DND-41 (cell line): ENCODE measurements around the gene TEX38.
"Not testable (repeated sequence)": the region's sequence is repeated elsewhere in the genome, so short reads cannot be mapped to it uniquely, and the experiment has no call there.

Experiments used
- ATAC-seq: fragments of 200-7000 bp; cut with Tn5 transposase; 3 replicates; pipeline ENCODE4 v1.9.1; 2021; ENCODE audit warnings: low read depth; ENCODE audit not compliant: insufficient read depth
- DNase-seq: peaks from one replicate; pipeline ENCODE4 v3.0.0-alpha.2; 2020
- H2AFZ ChIP-seq: 2 replicates; pipeline ENCODE4 v1.6.0; 2012; ENCODE audit warnings: low read depth, low read length
- H3K27ac ChIP-seq: 2 replicates; pipeline ENCODE4 v1.5.1; 2012; ENCODE audit warnings: low read length, inconsistent platforms
- H3K27me3 ChIP-seq: fragments of 200-600 bp; sonication (generic); 2 replicates; pipeline ENCODE4 v1.6.0; 2012; ENCODE audit warnings: low read length, mild to moderate bottlenecking, inconsistent platforms; ENCODE audit not compliant: insufficient read depth, poor library complexity
- H3K36me3 ChIP-seq: 2 replicates; pipeline ENCODE4 v1.5.1; 2012; ENCODE audit warnings: low read length, inconsistent platforms; ENCODE audit not compliant: insufficient read depth
- H3K4me1 ChIP-seq: 2 replicates; pipeline ENCODE4 v1.5.1; 2012; ENCODE audit warnings: mild to moderate bottlenecking, low read length; ENCODE audit not compliant: insufficient read depth
- H3K4me2 ChIP-seq: 2 replicates; pipeline ENCODE4 v1.6.0; 2012; ENCODE audit warnings: mild to moderate bottlenecking, moderate library complexity, low read length, inconsistent platforms; ENCODE audit not compliant: insufficient read depth
- H3K4me3 ChIP-seq, 2 experiments: fragments of 200-600 bp in 1 of 2; shearing (Covaris generic) in 1 of 2; 2 replicates each; pipeline ENCODE4 v1.5.1; 2012 to 2016; ENCODE audit warnings: inconsistent platforms in 2 of 2, low read length in 2 of 2, mild to moderate bottlenecking in 2 of 2, low read depth in 1 of 2, moderate library complexity in 1 of 2
- H3K79me2 ChIP-seq: 2 replicates; pipeline ENCODE4 v1.6.0; 2012; ENCODE audit warnings: low read length, inconsistent platforms; ENCODE audit not compliant: insufficient read depth
- H3K9ac ChIP-seq: 2 replicates; pipeline ENCODE4 v1.6.0; 2012; ENCODE audit warnings: low read depth, mild to moderate bottlenecking, inconsistent platforms, low read length, moderate library complexity
- H3K9me3 ChIP-seq: 2 replicates; pipeline ENCODE4 v1.5.1; 2012; ENCODE audit warnings: low read length, moderate library complexity, mild to moderate bottlenecking, inconsistent platforms; ENCODE audit not compliant: insufficient read depth, severe bottlenecking
- H4K20me1 ChIP-seq: 2 replicates; pipeline ENCODE4 v1.6.0; 2012; ENCODE audit warnings: low read length; ENCODE audit not compliant: insufficient read depth
- CTCF ChIP-seq: IDR thresholded peaks from 2 replicates; pipeline ENCODE4 v1.5.1; 2012; ENCODE audit warnings: borderline replicate concordance, low read length, moderate library complexity, mild to moderate bottlenecking; ENCODE audit not compliant: poor library complexity, severe bottlenecking; ENCODE audit errors: extremely low read depth
- EZH2 ChIP-seq: IDR thresholded peaks from 3 replicates; pipeline ENCODE4 v1.6.1; 2012; ENCODE audit warnings: borderline replicate concordance, low read depth, mild to moderate bottlenecking, moderate library complexity, low read length, inconsistent platforms; ENCODE audit not compliant: severe bottlenecking

The TEX38 gene

GRCh38 chr1:46654012-46654411 lies 17.6 kb upstream of the TEX38 start:
- Histone ChIP-seq H3K9me3 (peaks cover 9% of the 10 kb centered on the region), H3K27ac (no peak overlapping the region), H3K36me3 (peaks cover 29% of the 10 kb centered on the region), H3K4me2 (no peak overlapping the region), H4K20me1 (no peaks in the 10 kb centered on the region), H3K9ac (no peak overlapping the region), H3K79me2 (no peaks in the 10 kb centered on the region), H2AFZ (no peak overlapping the region), H3K27me3 (no peaks in the 10 kb centered on the region), H3K4me3 (no peak overlapping the region), H3K4me1 (no peaks in the 10 kb centered on the region)
- ATAC-seq (no peak), DNase-seq (no peak)
- TF ChIP-seq EZH2 (no peak), CTCF (no peak)

GRCh38 chr1:46654698-46655097 lies 17.0 kb upstream of the TEX38 start:
- H3K9ac ChIP-seq, H3K27ac ChIP-seq, ATAC-seq, H3K79me2 ChIP-seq, H4K20me1 ChIP-seq, H3K4me2 ChIP-seq, DNase-seq, H3K9me3 ChIP-seq, H3K4me3 ChIP-seq, H3K4me1 ChIP-seq, H2AFZ ChIP-seq, H3K27me3 ChIP-seq: not testable (repeated sequence)
- peaks cover 22% of the 10 kb centered on the region for H3K36me3 ChIP-seq

GRCh38 chr1:46655848-46656247 lies 15.8 kb upstream of the TEX38 start:
- Histone ChIP-seq H3K9ac (no peak overlapping the region), H3K4me1 (no peaks in the 10 kb centered on the region), H2AFZ (no peak overlapping the region), H3K27me3 (no peaks in the 10 kb centered on the region), H3K36me3 (peaks cover 11% of the 10 kb centered on the region), H3K4me2 (no peak overlapping the region), H3K27ac (no peak overlapping the region), H3K79me2 (no peaks in the 10 kb centered on the region), H3K9me3 (no peaks in the 10 kb centered on the region), H4K20me1 (no peaks in the 10 kb centered on the region), H3K4me3 (no peak overlapping the region)
- DNase-seq (no peak), ATAC-seq (no peak)
- TF ChIP-seq CTCF = no peak
- TF ChIP-seq EZH2 = no peak

- no peak for ATAC-seq
Measured at GRCh38 chr1:46656643-46657042, 15.0 kb upstream of the TEX38 start.

More at GRCh38 chr1:46656643-46657042, 15.0 kb upstream of the TEX38 start:
- Histone ChIP-seq H2AFZ (no peak overlapping the region), H3K27ac (no peak overlapping the region), H3K9me3 (no peaks in the 10 kb centered on the region), H3K9ac (no peak overlapping the region), H3K4me3 (no peak overlapping the region), H3K4me2 (no peak overlapping the region), H3K36me3 (peaks cover 11% of the 10 kb centered on the region), H3K4me1 (no peaks in the 10 kb centered on the region), H3K79me2 (no peaks in the 10 kb centered on the region), H4K20me1 (no peaks in the 10 kb centered on the region), H3K27me3 (no peaks in the 10 kb centered on the region)
- TF ChIP-seq CTCF = no peak
- no peak for DNase-seq
